ENCODE results near the gene LDLRAD4. TPM values are rescaled to one million over a fixed set of nuclear protein-coding genes. Genes with fewer than 3 reads are reported as not detected.
"Not testable (repeated sequence)": the region's sequence is repeated elsewhere in the genome, so short reads cannot be mapped to it uniquely, and the experiment has no call there.

LDLRAD4 gene
- total RNA-seq, 1 experiment from 2014 or later: 3.6 TPM

DNA sequence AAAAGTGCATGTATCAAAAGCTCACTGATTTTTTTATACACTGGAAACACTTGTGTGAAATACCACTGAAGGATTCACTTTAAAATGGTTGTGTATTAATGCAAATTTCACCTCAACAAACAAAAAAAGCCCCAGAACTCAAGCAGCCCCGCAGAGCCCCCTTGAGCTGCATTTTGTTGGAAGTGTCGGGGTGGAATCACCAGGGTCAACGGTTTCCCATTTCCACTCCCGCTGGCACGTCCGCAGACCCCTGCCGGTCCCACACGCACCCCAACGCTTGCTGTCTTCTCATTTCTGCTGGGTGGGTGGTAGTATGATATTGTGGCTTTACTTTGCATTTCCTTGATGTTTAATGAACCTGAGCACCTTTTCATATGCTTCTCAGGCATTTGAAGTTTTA lies 268.1 kb downstream of the LDLRAD4 start:
- POLR2A ChIA-PET (ENCODE audit: low non-redundant PET): no interaction called here
- Histone ChIP-seq H3K9me3 (ENCODE audit: low read depth, low read length, poor library complexity, severe bottlenecking) (no peaks in the 10 kb centered on the region), H3K27me3 (replicated peaks; ENCODE audit: insufficient read depth, low read depth, low read length, poor library complexity) (no peaks in the 10 kb centered on the region), H3K27ac (ENCODE audit: low read depth, low read length, poor library complexity, severe bottlenecking) (no peak overlapping the region), H3K4me1 (ENCODE audit: insufficient read depth, low read length, poor library complexity, severe bottlenecking) (no peaks in the 10 kb centered on the region), H3K4me3 (ENCODE audit: low read depth, low read length, poor library complexity, severe bottlenecking) (no peak overlapping the region), H3K36me3 (ENCODE audit: insufficient read depth, low read length, poor library complexity, severe bottlenecking) (no peaks in the 10 kb centered on the region)
- CTCF ChIA-PET: no interaction called here
- DNase-seq (ENCODE audit: low spot score): no peak
- TF ChIP-seq, protein P1, sequence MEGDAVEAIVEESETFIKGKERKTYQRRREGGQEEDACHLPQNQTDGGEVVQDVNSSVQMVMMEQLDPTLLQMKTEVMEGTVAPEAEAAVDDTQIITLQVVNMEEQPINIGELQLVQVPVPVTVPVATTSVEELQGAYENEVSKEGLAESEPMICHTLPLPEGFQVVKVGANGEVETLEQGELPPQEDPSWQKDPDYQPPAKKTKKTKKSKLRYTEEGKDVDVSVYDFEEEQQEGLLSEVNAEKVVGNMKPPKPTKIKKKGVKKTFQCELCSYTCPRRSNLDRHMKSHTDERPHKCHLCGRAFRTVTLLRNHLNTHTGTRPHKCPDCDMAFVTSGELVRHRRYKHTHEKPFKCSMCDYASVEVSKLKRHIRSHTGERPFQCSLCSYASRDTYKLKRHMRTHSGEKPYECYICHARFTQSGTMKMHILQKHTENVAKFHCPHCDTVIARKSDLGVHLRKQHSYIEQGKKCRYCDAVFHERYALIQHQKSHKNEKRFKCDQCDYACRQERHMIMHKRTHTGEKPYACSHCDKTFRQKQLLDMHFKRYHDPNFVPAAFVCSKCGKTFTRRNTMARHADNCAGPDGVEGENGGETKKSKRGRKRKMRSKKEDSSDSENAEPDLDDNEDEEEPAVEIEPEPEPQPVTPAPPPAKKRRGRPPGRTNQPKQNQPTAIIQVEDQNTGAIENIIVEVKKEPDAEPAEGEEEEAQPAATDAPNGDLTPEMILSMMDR (conservative IDR thresholded peaks at IDR 0.05; ENCODE audit: low read depth, low read length): no peak
- TF ChIP-seq EZH2 (IDR thresholded peaks at IDR 0.05; ENCODE audit: borderline replicate concordance, low read depth, low read length, poor library complexity, severe bottlenecking): no peak
- BruUV-seq (replicated peaks): no TSS peak
- intact Hi-C loops (cut with micrococcal nuclease; ENCODE audit: unreplicated experiment): no loop called here

- CTCF ChIA-PET: no interaction called here
- no peak for TF ChIP-seq EZH2 (IDR thresholded peaks at IDR 0.05; ENCODE audit: borderline replicate concordance, low read depth, low read length, poor library complexity, severe bottlenecking)
- TF ChIP-seq, protein P1 (conservative IDR thresholded peaks at IDR 0.05; ENCODE audit: low read depth, low read length): no peak
- Histone ChIP-seq H3K36me3 (ENCODE audit: insufficient read depth, low read length, poor library complexity, severe bottlenecking) (no peaks in the 10 kb centered on the region), H3K27me3 (replicated peaks; ENCODE audit: insufficient read depth, low read depth, low read length, poor library complexity) (no peaks in the 10 kb centered on the region), H3K27ac (ENCODE audit: low read depth, low read length, poor library complexity, severe bottlenecking) (no peak overlapping the region), H3K4me3 (ENCODE audit: low read depth, low read length, poor library complexity, severe bottlenecking) (no peak overlapping the region), H3K9me3 (ENCODE audit: low read depth, low read length, poor library complexity, severe bottlenecking) (no peaks in the 10 kb centered on the region), H3K4me1 (ENCODE audit: insufficient read depth, low read length, poor library complexity, severe bottlenecking) (no peaks in the 10 kb centered on the region)
- DNase-seq (ENCODE audit: low spot score): no peak
- intact Hi-C loops (cut with micrococcal nuclease; ENCODE audit: unreplicated experiment): no loop called here
- no TSS peak for BruUV-seq (replicated peaks)
- POLR2A ChIA-PET (ENCODE audit: low non-redundant PET): no interaction called here
Observed at GRCh38 chr18:13487237-13487636, 268.7 kb downstream of the LDLRAD4 start.

DNA sequence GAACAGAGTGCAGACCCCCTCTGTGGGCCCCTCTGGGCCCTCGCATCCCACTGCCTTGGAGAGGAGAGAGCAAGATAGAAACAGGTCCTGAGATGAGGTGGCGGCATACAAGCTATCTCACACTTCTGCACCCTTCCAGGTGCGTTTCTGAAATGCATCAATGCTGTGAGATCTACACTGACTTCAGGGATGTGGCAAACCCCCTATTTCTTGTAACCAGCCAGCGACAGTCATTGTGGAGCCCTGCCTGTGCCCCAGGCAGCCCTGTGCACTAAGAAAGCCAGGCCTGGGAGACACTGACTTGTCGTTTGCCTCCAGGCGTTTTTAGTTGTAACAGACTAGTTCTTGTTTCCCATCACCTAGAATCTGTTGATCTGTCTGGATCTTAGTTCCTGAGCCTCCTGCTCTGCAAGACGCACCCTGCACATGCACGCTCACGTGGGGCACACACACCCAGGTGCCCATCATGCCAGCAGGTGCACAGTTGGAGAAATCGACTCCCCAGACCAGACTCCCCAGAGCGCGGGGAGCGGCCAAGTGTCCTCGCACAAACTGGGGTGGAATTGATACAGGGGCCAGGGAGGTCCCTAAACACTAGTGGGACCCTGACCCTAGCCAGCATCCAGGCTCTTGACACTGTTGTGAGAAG lies 269.8 kb downstream of the LDLRAD4 start:
- no peak for DNase-seq (ENCODE audit: low spot score)
- no peak overlapping the region for H3K4me3 ChIP-seq (ENCODE audit: low read depth, low read length, poor library complexity, severe bottlenecking)
- BruUV-seq (replicated peaks): no TSS peak
- no peaks in the 10 kb centered on the region for H3K27me3 ChIP-seq (replicated peaks; ENCODE audit: insufficient read depth, low read depth, low read length, poor library complexity)
- TF ChIP-seq EZH2 (IDR thresholded peaks at IDR 0.05; ENCODE audit: borderline replicate concordance, low read depth, low read length, poor library complexity, severe bottlenecking): no peak
- TF ChIP-seq, protein P1 (conservative IDR thresholded peaks at IDR 0.05; ENCODE audit: low read depth, low read length): no peak
- H3K4me1 ChIP-seq (ENCODE audit: insufficient read depth, low read length, poor library complexity, severe bottlenecking): no peaks in the 10 kb centered on the region
- CTCF ChIA-PET: no interaction called here
- no peaks in the 10 kb centered on the region for H3K9me3 ChIP-seq (ENCODE audit: low read depth, low read length, poor library complexity, severe bottlenecking)
- no peak overlapping the region for H3K27ac ChIP-seq (ENCODE audit: low read depth, low read length, poor library complexity, severe bottlenecking)
- intact Hi-C loops (cut with micrococcal nuclease; ENCODE audit: unreplicated experiment): no loop called here
- no peaks in the 10 kb centered on the region for H3K36me3 ChIP-seq (ENCODE audit: insufficient read depth, low read length, poor library complexity, severe bottlenecking)
- POLR2A ChIA-PET (ENCODE audit: low non-redundant PET): no interaction called here

DNA sequence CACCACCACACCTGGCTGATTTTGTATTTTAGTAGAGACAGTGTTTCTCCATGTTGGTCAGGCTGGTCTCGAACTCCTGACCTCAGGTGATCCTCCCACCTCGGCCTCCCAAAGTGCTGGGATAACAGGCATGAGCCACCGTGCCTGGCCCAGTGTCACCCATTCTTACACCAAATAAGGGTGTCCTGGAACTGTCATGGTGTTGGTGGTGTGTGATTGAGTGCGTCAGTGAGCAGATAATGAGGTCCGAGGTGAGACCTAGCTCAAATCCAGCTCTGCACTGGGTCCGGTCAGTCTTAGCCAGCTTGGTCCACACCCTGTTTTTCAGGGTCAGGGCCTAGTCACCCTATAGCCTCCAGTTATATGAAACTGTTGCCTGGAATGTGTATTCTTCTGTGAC lies 270.7 kb downstream of the LDLRAD4 start:
- H3K9me3 ChIP-seq (ENCODE audit: low read depth, low read length, poor library complexity, severe bottlenecking); H3K4me3 ChIP-seq (ENCODE audit: low read depth, low read length, poor library complexity, severe bottlenecking); BruUV-seq (replicated peaks); DNase-seq (ENCODE audit: low spot score); CTCF ChIA-PET; H3K4me1 ChIP-seq (ENCODE audit: insufficient read depth, low read length, poor library complexity, severe bottlenecking); H3K27me3 ChIP-seq (replicated peaks; ENCODE audit: insufficient read depth, low read depth, low read length, poor library complexity); POLR2A ChIA-PET (ENCODE audit: low non-redundant PET); intact Hi-C loops (cut with micrococcal nuclease; ENCODE audit: unreplicated experiment); H3K36me3 ChIP-seq (ENCODE audit: insufficient read depth, low read length, poor library complexity, severe bottlenecking); H3K27ac ChIP-seq (ENCODE audit: low read depth, low read length, poor library complexity, severe bottlenecking): not testable (repeated sequence)

All from A673 (cell line).